ENCODE results near the gene LIMCH1.

The LIMCH1 gene

GRCh38 chr4:41692717-41693345 lies 154.9 kb downstream of the LIMCH1 start:
- peaks cover 37 to 64% (median 56%) of the 10 kb centered on the region in 3 donors for H3K36me3 ChIP-seq

DNA sequence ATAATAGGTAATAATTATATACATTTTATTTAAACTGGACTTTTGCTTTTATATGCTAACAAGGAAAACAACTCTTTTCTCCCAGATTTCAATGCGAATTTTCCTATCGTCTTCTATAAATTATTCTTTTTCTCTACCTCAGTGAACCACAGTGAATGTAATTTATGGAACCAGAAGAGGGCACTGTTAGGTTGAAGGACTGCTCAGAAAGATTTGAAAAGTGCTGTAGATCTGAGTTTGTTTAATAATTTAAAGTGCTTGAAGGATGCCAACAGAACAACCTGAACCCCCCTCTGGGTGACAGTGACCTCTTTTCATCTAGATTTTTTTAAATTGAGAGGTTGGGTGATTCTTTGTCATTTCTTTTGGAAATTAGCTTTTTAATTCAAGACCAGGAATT lies 155.7 kb downstream of the LIMCH1 start:
- peaks cover 44 to 63% (median 56%) of the 10 kb centered on the region in 3 donors for H3K36me3 ChIP-seq
- intact Hi-C loops (cut with DNase I; ENCODE audit: low total_unique reads): no loop called here
- no peak for DNase-seq

More at GRCh38 chr4:41692717-41693345, 154.9 kb downstream of the LIMCH1 start:
- no peaks in the 10 kb centered on the region for H3K9me3 ChIP-seq
- intact Hi-C loops (cut with DNase I; ENCODE audit: low total_unique reads): no loop called here
- H3K4me3 ChIP-seq: no peak overlapping the region
- H3K27ac ChIP-seq: no peak overlapping the region
- TF ChIP-seq CTCF (IDR thresholded peaks at IDR 0.05): peak; percentile 62 to 70
- no peaks in the 10 kb centered on the region for H3K4me1 ChIP-seq
- no peaks in the 10 kb centered on the region for H3K27me3 ChIP-seq
- no peak for DNase-seq

DNA sequence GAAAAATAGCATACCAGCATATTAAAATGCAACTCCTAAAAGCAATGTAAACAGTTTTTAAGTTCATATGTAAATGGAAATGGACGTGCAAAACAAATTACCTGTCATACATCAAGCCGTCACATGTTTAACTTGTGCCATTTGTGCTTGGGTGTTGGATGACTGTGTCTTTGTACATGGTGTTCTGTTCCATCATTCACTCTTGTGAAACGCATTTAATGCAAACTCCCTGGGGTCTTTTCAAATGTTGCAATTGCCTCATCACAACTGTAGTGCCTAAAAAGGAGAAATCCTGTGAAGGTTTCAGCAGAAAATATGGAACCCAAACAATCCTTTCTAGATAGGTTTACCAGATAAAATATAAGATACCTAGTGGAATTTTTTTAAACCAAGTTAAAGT lies 158.2 kb downstream of the LIMCH1 start:
- H3K4me3 ChIP-seq: no peak overlapping the region
- H3K27ac ChIP-seq: no peak overlapping the region
- H3K4me1 ChIP-seq: no peaks in the 10 kb centered on the region
- H3K9me3 ChIP-seq: no peaks in the 10 kb centered on the region
- H3K36me3 ChIP-seq: peaks cover 25 to 46% (median 36%) of the 10 kb centered on the region in 3 donors
- no peak for DNase-seq
- intact Hi-C loops (cut with DNase I; ENCODE audit: low total_unique reads): no loop called here
- H3K27me3 ChIP-seq: no peaks in the 10 kb centered on the region
- TF ChIP-seq CTCF (IDR thresholded peaks at IDR 0.05): no peak

More for the DNA sequence above, 155.7 kb downstream of the LIMCH1 start:
- TF ChIP-seq CTCF (IDR thresholded peaks at IDR 0.05): no peak
- no peaks in the 10 kb centered on the region for H3K27me3 ChIP-seq
- no peak overlapping the region for H3K4me3 ChIP-seq
- H3K4me1 ChIP-seq: no peaks in the 10 kb centered on the region
- H3K9me3 ChIP-seq: no peaks in the 10 kb centered on the region
- H3K27ac ChIP-seq: no peak overlapping the region

GRCh38 chr4:41696763-41697162 lies 158.8 kb downstream of the LIMCH1 start:
- DNase-seq: no peak
- H3K36me3 ChIP-seq: peaks cover 25 to 40% (median 30%) of the 10 kb centered on the region in 3 donors
- no peaks in the 10 kb centered on the region for H3K9me3 ChIP-seq
- no peaks in the 10 kb centered on the region for H3K27me3 ChIP-seq
- H3K4me1 ChIP-seq: no peaks in the 10 kb centered on the region
- intact Hi-C loops (cut with DNase I; ENCODE audit: low total_unique reads): no loop called here
- no peak for TF ChIP-seq CTCF (IDR thresholded peaks at IDR 0.05)
- H3K27ac ChIP-seq: no peak overlapping the region
- H3K4me3 ChIP-seq: no peak overlapping the region

- intact Hi-C loops (cut with DNase I; ENCODE audit: low total_unique reads): no loop called here
- no peak for TF ChIP-seq CTCF (IDR thresholded peaks at IDR 0.05)
- no peaks in the 10 kb centered on the region for H3K9me3 ChIP-seq
- H3K36me3 ChIP-seq: peaks cover 12 to 20% (median 15%) of the 10 kb centered on the region in 3 donors
- H3K27ac ChIP-seq: no peak overlapping the region
- H3K4me3 ChIP-seq: no peak overlapping the region
- H3K27me3 ChIP-seq: no peaks in the 10 kb centered on the region
- no peak for DNase-seq
- no peaks in the 10 kb centered on the region for H3K4me1 ChIP-seq
These were observed 164.0 kb downstream of the LIMCH1 start for GRCh38 chr4:41701983-41702382.

All from tibial artery (tissue), 4 donors.